K562 (cell line): Measurements from ENCODE around the gene RTBDN. TPM values are rescaled to one million over a fixed set of nuclear protein-coding genes. Genes with fewer than 3 reads are reported as not detected.
A peak's percentile ranks its signal among the peaks of the same experiment; 100 is the strongest.

Experiments
- CSDE1 ChIP-seq, 2 experiments: fragments of 450-650 bp; IDR thresholded peaks; 2 replicates each; pipeline ENCODE4 v1.6.1; 2016; ENCODE audit warnings: mild to moderate bottlenecking in 1 of 2
- NRF1 ChIP-seq, 2 experiments: fragments of 450-650 bp; IDR thresholded peaks in 1 of 2; conservative IDR thresholded peaks in 1 of 2; 2 replicates each; pipeline ENCODE4 v1.6.1; 2014; ENCODE audit warnings: mild to moderate bottlenecking in 2 of 2
- SRSF1 ChIP-seq: fragments of 200-400 bp; formaldehyde crosslinking; IDR thresholded peaks from 2 replicates; pipeline ENCODE4 v1.6.1; 2017; ENCODE audit warnings: mild to moderate bottlenecking, low read depth, low read length, moderate library complexity
- STAT5A ChIP-seq: IDR thresholded peaks from 2 replicates; pipeline ENCODE4 v1.6.1; 2012; ENCODE audit warnings: low read length, inconsistent platforms, borderline replicate concordance
- ZBTB17 ChIP-seq: fragments of 450-650 bp; formaldehyde crosslinking; IDR thresholded peaks from 2 replicates; pipeline ENCODE4 v1.4.0; 2020; ENCODE audit warnings: mild to moderate bottlenecking
- ZNF347 ChIP-seq: fragments of 450-650 bp; formaldehyde crosslinking; IDR thresholded peaks from 2 replicates; pipeline ENCODE4 v1.4.0; 2020; ENCODE audit warnings: low read depth, mild to moderate bottlenecking, moderate library complexity
- ZNF354B ChIP-seq: fragments of 250-450 bp; sonication (Bioruptor Pico); IDR thresholded peaks from 2 replicates; pipeline ENCODE4 v1.4.0; 2020
- ZNF41 ChIP-seq: fragments of 250-450 bp; sonication (Bioruptor Pico); conservative IDR thresholded peaks from 2 replicates; pipeline ENCODE4 v1.4.0; 2020; ENCODE audit warnings: mild to moderate bottlenecking
- ZNF592 ChIP-seq: fragments of 450-650 bp; IDR thresholded peaks from 2 replicates; pipeline ENCODE4 v1.6.1; 2017; ENCODE audit warnings: antibody characterized with exemption, mild to moderate bottlenecking
- polyA plus RNA-seq, 8 experiments: library from polyadenylated mRNA; depleted of rRNA in 4 of 8; stranded (reverse) in 5 of 8; unstranded in 3 of 8; fragments of >200 nt; fragmentation: Nextera tagmentation in 2 of 8; fragmentation: Illumina TruSeq in 1 of 8; extraction: Ambion mirVana in 2 of 8; extraction: Trizol in 1 of 8; gene quantifications; 2 replicates each; pipeline versions ENCODE4 v1.2.1 to v1.2.3, GENCODE V29; 2011 to 2014; ENCODE audit warnings: inconsistent platforms in 1 of 8, missing spikeins in 1 of 8
- total RNA-seq, 7 experiments: library from RNA; depleted of rRNA in 6 of 7; stranded (reverse); fragments of >200 nt in 6 of 7; fragmentation: Illumina TruSeq in 2 of 7; extraction: Trizol in 2 of 7; gene quantifications; 2 replicates each; pipeline versions ENCODE4 v1.2.1 to v1.2.3, GENCODE V29; 2011 to 2021; ENCODE audit warnings: low replicate concordance in 1 of 7
- TF ChIP-seq, protein P1 (sequence below): fragments of 450-650 bp; IDR thresholded peaks from 2 replicates; pipeline ENCODE4 v1.6.1; 2016; ENCODE audit warnings: mild to moderate bottlenecking, moderate library complexity
- TF ChIP-seq, protein P2 (sequence below): sonication (generic); formaldehyde crosslinking; IDR thresholded peaks from 2 replicates; pipeline ENCODE4 v1.9.0; 2022; ENCODE audit warnings: mild to moderate bottlenecking, missing genetic modification reagents

Gene RTBDN
- total and polyA plus RNA-seq, 9 of the 15 experiments (the other 6 are each of a cell fraction or from before 2014, with no cell fraction given), result 0.20 to 2.3 (median 0.72) TPM; not detected in 1

DNA sequence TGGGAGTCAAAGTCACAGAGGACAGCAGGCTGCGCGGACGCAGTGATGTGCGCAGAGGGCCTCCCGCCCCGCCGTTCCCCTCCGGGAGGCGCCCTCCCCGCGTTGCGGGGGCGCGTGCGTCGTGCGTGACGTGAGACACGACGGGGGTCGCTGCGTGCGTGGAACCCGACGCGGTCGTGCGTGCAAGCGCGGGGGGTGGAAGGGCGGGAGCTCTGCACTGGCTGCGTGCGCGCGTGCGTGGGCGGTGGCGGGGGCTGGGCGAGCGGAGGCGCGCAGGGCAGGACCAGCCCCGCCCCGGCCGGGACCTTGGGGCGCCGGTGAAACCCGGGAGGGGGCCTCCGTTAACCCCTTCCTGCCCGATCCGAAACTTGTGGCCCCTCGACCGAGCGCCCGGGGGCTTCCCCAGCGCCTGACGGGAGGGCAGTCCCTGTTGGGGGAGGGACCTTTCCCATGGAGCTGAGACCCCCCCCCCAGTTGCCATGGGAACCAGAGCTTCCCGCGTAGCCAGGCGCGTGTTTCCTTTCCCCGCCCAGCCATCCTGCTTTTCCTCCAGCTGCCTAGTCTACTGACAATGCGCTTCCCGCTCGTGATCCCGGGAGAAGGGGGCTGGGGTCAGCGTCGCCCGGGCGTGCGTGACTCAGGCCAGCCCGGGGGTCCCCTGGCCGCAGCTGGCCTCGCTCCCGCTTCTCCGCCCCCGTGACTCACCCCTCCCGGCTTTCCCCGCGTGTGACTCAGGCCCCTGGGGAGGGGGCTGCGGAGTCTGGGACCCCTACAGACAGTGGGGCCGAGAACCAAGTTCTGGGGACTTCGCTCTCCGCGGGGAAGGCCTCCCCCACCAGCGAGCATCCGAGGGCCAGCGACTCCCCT, 51.7 kb downstream of the RTBDN start (continued):
- TF ChIP-seq ZNF592 (peak; percentile 83), STAT5A (no peak), NRF1 (conservative IDR thresholded peaks at IDR 0.05 in 1 of 2, IDR thresholded peaks at IDR 0.05 in 1 of 2) (peak; percentile 90 to 92), ZBTB17 (CRISPR knock-in tag) (0 out of 2 replicates have a peak, but pooled peaks have one; percentile 59), ZNF354B (CRISPR knock-in tag) (no peak), SRSF1 (0 out of 2 replicates have a peak, but pooled peaks have one; percentile 59), CSDE1 (IDR thresholded peaks at IDR 0.05) (peak in 1 of 2 experiments; percentile 88; a peak in 2 of 4 replicates), ZNF41 (CRISPR knock-in tag) (no peak), ZNF347 (CRISPR knock-in tag) (no peak)
- TF ChIP-seq, protein P1, sequence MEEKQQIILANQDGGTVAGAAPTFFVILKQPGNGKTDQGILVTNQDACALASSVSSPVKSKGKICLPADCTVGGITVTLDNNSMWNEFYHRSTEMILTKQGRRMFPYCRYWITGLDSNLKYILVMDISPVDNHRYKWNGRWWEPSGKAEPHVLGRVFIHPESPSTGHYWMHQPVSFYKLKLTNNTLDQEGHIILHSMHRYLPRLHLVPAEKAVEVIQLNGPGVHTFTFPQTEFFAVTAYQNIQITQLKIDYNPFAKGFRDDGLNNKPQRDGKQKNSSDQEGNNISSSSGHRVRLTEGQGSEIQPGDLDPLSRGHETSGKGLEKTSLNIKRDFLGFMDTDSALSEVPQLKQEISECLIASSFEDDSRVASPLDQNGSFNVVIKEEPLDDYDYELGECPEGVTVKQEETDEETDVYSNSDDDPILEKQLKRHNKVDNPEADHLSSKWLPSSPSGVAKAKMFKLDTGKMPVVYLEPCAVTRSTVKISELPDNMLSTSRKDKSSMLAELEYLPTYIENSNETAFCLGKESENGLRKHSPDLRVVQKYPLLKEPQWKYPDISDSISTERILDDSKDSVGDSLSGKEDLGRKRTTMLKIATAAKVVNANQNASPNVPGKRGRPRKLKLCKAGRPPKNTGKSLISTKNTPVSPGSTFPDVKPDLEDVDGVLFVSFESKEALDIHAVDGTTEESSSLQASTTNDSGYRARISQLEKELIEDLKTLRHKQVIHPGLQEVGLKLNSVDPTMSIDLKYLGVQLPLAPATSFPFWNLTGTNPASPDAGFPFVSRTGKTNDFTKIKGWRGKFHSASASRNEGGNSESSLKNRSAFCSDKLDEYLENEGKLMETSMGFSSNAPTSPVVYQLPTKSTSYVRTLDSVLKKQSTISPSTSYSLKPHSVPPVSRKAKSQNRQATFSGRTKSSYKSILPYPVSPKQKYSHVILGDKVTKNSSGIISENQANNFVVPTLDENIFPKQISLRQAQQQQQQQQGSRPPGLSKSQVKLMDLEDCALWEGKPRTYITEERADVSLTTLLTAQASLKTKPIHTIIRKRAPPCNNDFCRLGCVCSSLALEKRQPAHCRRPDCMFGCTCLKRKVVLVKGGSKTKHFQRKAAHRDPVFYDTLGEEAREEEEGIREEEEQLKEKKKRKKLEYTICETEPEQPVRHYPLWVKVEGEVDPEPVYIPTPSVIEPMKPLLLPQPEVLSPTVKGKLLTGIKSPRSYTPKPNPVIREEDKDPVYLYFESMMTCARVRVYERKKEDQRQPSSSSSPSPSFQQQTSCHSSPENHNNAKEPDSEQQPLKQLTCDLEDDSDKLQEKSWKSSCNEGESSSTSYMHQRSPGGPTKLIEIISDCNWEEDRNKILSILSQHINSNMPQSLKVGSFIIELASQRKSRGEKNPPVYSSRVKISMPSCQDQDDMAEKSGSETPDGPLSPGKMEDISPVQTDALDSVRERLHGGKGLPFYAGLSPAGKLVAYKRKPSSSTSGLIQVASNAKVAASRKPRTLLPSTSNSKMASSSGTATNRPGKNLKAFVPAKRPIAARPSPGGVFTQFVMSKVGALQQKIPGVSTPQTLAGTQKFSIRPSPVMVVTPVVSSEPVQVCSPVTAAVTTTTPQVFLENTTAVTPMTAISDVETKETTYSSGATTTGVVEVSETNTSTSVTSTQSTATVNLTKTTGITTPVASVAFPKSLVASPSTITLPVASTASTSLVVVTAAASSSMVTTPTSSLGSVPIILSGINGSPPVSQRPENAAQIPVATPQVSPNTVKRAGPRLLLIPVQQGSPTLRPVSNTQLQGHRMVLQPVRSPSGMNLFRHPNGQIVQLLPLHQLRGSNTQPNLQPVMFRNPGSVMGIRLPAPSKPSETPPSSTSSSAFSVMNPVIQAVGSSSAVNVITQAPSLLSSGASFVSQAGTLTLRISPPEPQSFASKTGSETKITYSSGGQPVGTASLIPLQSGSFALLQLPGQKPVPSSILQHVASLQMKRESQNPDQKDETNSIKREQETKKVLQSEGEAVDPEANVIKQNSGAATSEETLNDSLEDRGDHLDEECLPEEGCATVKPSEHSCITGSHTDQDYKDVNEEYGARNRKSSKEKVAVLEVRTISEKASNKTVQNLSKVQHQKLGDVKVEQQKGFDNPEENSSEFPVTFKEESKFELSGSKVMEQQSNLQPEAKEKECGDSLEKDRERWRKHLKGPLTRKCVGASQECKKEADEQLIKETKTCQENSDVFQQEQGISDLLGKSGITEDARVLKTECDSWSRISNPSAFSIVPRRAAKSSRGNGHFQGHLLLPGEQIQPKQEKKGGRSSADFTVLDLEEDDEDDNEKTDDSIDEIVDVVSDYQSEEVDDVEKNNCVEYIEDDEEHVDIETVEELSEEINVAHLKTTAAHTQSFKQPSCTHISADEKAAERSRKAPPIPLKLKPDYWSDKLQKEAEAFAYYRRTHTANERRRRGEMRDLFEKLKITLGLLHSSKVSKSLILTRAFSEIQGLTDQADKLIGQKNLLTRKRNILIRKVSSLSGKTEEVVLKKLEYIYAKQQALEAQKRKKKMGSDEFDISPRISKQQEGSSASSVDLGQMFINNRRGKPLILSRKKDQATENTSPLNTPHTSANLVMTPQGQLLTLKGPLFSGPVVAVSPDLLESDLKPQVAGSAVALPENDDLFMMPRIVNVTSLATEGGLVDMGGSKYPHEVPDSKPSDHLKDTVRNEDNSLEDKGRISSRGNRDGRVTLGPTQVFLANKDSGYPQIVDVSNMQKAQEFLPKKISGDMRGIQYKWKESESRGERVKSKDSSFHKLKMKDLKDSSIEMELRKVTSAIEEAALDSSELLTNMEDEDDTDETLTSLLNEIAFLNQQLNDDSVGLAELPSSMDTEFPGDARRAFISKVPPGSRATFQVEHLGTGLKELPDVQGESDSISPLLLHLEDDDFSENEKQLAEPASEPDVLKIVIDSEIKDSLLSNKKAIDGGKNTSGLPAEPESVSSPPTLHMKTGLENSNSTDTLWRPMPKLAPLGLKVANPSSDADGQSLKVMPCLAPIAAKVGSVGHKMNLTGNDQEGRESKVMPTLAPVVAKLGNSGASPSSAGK, result peak; percentile 79
- TF ChIP-seq, protein P2, sequence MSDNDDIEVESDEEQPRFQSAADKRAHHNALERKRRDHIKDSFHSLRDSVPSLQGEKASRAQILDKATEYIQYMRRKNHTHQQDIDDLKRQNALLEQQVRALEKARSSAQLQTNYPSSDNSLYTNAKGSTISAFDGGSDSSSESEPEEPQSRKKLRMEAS (CRISPR knock-in tag), result peak; percentile 55
